Keratinocyte (primary cell): Measurements from ENCODE around the gene AP2A2.
A peak's percentile ranks its signal among the peaks of the same experiment; 100 is the strongest.

Source experiments
- CTCF ChIP-seq, 3 experiments: IDR thresholded peaks in 1 of 3; conservative IDR thresholded peaks in 1 of 3; optimal IDR thresholded peaks in 1 of 3; 2 replicates in 2 of 3; 3 replicates in 1 of 3; pipeline versions ENCODE3 to v1.5.1; 2011; ENCODE audit warnings: low read length in 3 of 3, mild to moderate bottlenecking in 3 of 3, moderate library complexity in 2 of 3, control low read depth in 1 of 3, inconsistent platforms in 1 of 3; ENCODE audit not compliant: insufficient read depth in 2 of 3; ENCODE audit errors: extremely low read depth in 1 of 3
- EZH2 ChIP-seq: IDR thresholded peaks from one replicate; pipeline ENCODE4 v1.6.1; 2012; ENCODE audit warnings: inconsistent platforms, mild to moderate bottlenecking, low read length, moderate library complexity

DNA sequence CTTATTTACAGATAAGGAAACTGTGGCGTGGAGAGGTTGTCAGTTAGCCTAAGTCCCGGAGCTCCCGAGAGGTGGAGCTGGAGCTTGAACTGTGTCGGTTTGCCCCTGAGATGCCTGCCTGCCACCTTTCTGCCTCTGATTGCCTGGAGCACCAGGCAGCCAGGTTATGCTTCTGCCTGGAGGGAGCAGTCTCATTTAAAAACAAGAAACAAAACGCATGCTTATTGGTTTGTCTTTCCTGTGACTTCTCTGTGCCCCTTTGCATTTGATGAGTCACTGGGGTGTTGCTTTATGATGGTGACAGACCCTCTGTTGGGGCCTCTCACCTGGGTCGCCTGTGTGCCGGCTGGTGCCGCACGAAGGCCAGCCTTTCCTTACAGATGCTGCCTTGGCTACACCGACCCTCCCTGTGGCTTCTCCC is 12.2 kb downstream of the AP2A2 start:
- TF ChIP-seq CTCF (optimal IDR thresholded peaks at IDR 0.05 in 1 of 3, IDR thresholded peaks at IDR 0.05 in 1 of 3, conservative IDR thresholded peaks at IDR 0.05 in 1 of 3; ENCODE audit: extremely low read depth in 1 of 3, insufficient read depth in 2 of 3, low read length in 3 of 3) (peak in 1 of 3 experiments; percentile 2), EZH2 (no peak)
